K562 (cell line): ENCODE measurements around the gene YIPF2. TPM values are rescaled to one million over a fixed set of nuclear protein-coding genes. Genes with fewer than 3 reads are reported as not detected.

Experiments used
- ATAC-seq: fragments of 200-7000 bp; cut with Tn5 transposase; 3 replicates; pipeline ENCODE4 v1.9.1; 2020; ENCODE audit warnings: moderate library complexity
- BruUV-seq: library from RNA; stranded (reverse); fragments of 400-500 nt; replicated peaks from 2 replicates; lab custom pipeline; 2021; lab: Mats Ljungman, UMichigan
- CTCF ChIA-PET: fragments of 300-600 bp; formaldehyde crosslinking; extraction: SDS; loops from one replicate; lab custom pipeline; 2021; ENCODE audit warnings: low intra/inter-chr PET ratio; lab: Yijun Ruan, JAX
- POLR2A ChIA-PET: fragments of 300-600, 350-650 bp; sonication (Branson Sonifier 250); formaldehyde crosslinking; extraction: SDS; loops from one replicate; lab custom pipeline; 2021; ENCODE audit warnings: antibody characterized with exemption, inconsistent platforms; lab: Yijun Ruan, JAX
- DNase-seq, 4 experiments: peaks; one replicate each; pipeline versions ENCODE4 v3.0.0 to v3.0.0-alpha.2; 2011 to 2018; ENCODE audit warnings: low spot score in 3 of 4, mixed read lengths in 3 of 4; ENCODE audit errors: extremely low read depth in 1 of 4
- FAIRE-seq: peaks from 2 replicates; lab custom pipeline; 2011; peaks lifted over from hg19 to GRCh38; lab: Jason Lieb, UNC
- H2AFZ ChIP-seq: 2 replicates; pipeline ENCODE4 v1.6.0; 2011; ENCODE audit warnings: low read depth, low read length, control low read depth, inconsistent platforms
- H3K27ac ChIP-seq: fragments of 200-600 bp; 3 replicates; pipeline ENCODE4 v1.8.0; 2011; ENCODE audit warnings: low read depth, mild to moderate bottlenecking, control low read depth, inconsistent platforms, low read length, moderate library complexity, mixed read lengths; ENCODE audit errors: extremely low read depth
- H3K27me3 ChIP-seq, 2 experiments: fragments of 300-600 bp in 1 of 2; 2 replicates in 1 of 2; 3 replicates in 1 of 2; pipeline versions ENCODE4 v1.6.0 to v1.8.0; 2011; ENCODE audit warnings: inconsistent platforms in 2 of 2, low read length in 2 of 2, mild to moderate bottlenecking in 1 of 2, mixed read lengths in 1 of 2, moderate library complexity in 1 of 2; ENCODE audit not compliant: control insufficient read depth in 2 of 2, insufficient read depth in 2 of 2
- H3K36me3 ChIP-seq: fragments of 300-600 bp; 3 replicates; pipeline ENCODE4 v1.8.0; 2011; ENCODE audit warnings: mild to moderate bottlenecking, low read length, inconsistent platforms; ENCODE audit not compliant: control insufficient read depth, insufficient read depth
- H3K4me1 ChIP-seq, 2 experiments: fragments of 200-600 bp in 1 of 2; replicated peaks in 1 of 2; 2 replicates in 1 of 2; 3 replicates in 1 of 2; pipeline versions ENCODE4 v1.5.1 to v1.8.0; 2011; ENCODE audit warnings: inconsistent platforms in 2 of 2, low read length in 2 of 2, mild to moderate bottlenecking in 1 of 2, mixed read lengths in 1 of 2, moderate library complexity in 1 of 2; ENCODE audit not compliant: control insufficient read depth in 2 of 2, insufficient read depth in 2 of 2
- H3K4me2 ChIP-seq: 2 replicates; pipeline ENCODE4 v1.6.1; 2011; ENCODE audit warnings: low read length, control low read depth, inconsistent platforms, mixed read lengths; ENCODE audit not compliant: insufficient read depth
- H3K4me3 ChIP-seq: fragments of 200-600 bp; sonication (generic), shearing (Covaris generic); 2 replicates; pipeline ENCODE4 v1.5.1; 2016; ENCODE audit warnings: control low read depth, inconsistent platforms
- H3K79me2 ChIP-seq: fragments of 200-600 bp; 3 replicates; pipeline ENCODE4 v1.8.0; 2011; ENCODE audit warnings: low read length, inconsistent platforms; ENCODE audit not compliant: control insufficient read depth, insufficient read depth
- H3K9ac ChIP-seq, 2 experiments: 2 replicates each; pipeline versions ENCODE4 v1.6.0 to v1.6.1; 2011; ENCODE audit warnings: low read depth in 2 of 2, low read length in 2 of 2, control low read depth in 1 of 2, inconsistent platforms in 1 of 2, mild to moderate bottlenecking in 1 of 2, mixed read lengths in 1 of 2; ENCODE audit not compliant: insufficient read depth in 1 of 2
- H3K9me1 ChIP-seq: one replicate; pipeline ENCODE4 v1.6.0; 2011; ENCODE audit warnings: inconsistent platforms, mild to moderate bottlenecking, low read length, moderate library complexity; ENCODE audit not compliant: control insufficient read depth, insufficient read depth
- H3K9me3 ChIP-seq: replicated peaks from 2 replicates; pipeline ENCODE4 v1.5.1; 2011; ENCODE audit warnings: low read depth, low read length, inconsistent platforms; ENCODE audit not compliant: control insufficient read depth, insufficient read depth
- H4K20me1 ChIP-seq: replicated peaks from 2 replicates; pipeline ENCODE4 v1.6.1; 2011; ENCODE audit warnings: low read length, inconsistent platforms, mixed read lengths; ENCODE audit not compliant: control insufficient read depth, insufficient read depth
- CAMTA2 ChIP-seq: fragments of 250-450 bp; sonication (Bioruptor Pico); conservative IDR thresholded peaks from 2 replicates; pipeline ENCODE4 v1.5.1; 2022
- CBX3 ChIP-seq, 2 experiments: IDR thresholded peaks; 1 replicate in 1 of 2; 2 replicates in 1 of 2; pipeline ENCODE4 v1.6.1; 2012; ENCODE audit warnings: inconsistent platforms in 2 of 2, low read length in 2 of 2, borderline replicate concordance in 1 of 2, control low read depth in 1 of 2
- CCNT2 ChIP-seq: IDR thresholded peaks from 2 replicates; pipeline ENCODE4 v1.6.1; 2011; ENCODE audit warnings: borderline replicate concordance, low read depth, mild to moderate bottlenecking, moderate library complexity, mixed read lengths, low read length; ENCODE audit not compliant: insufficient read length; ENCODE audit errors: extremely low read depth
- CHCHD3 ChIP-seq: fragments of 250-450 bp; sonication (Bioruptor Pico); IDR thresholded peaks from 2 replicates; pipeline ENCODE4 v2.1.2; 2022; ENCODE audit warnings: mild to moderate bottlenecking
- GMEB1 ChIP-seq: fragments of 250-450 bp; sonication (Bioruptor Pico); IDR thresholded peaks from 2 replicates; pipeline ENCODE4 v1.4.0; 2020; ENCODE audit warnings: mild to moderate bottlenecking
- HNRNPH1 ChIP-seq: fragments of 200-400 bp; formaldehyde crosslinking; optimal IDR thresholded peaks from 2 replicates; pipeline ENCODE3; 2017; ENCODE audit warnings: low read depth, mild to moderate bottlenecking, low read length, moderate library complexity
- HOXB6 ChIP-seq: fragments of 250-450 bp; sonication (Bioruptor Pico); IDR thresholded peaks from 2 replicates; pipeline ENCODE4 v1.5.1; 2022; ENCODE audit warnings: mild to moderate bottlenecking, borderline replicate concordance
- NCOR1 ChIP-seq: fragments of 450-650 bp; IDR thresholded peaks from 2 replicates; pipeline ENCODE4 v1.6.1; 2016; ENCODE audit warnings: mild to moderate bottlenecking, moderate library complexity
- NEUROD1 ChIP-seq: fragments of 150-350 bp; IDR thresholded peaks from 2 replicates; pipeline ENCODE4 v1.6.1; 2014; ENCODE audit warnings: borderline replicate concordance, low read length, low read depth; ENCODE audit not compliant: partially characterized antibody
- PHTF2 ChIP-seq: fragments of 250-450 bp; sonication (Bioruptor Pico); IDR thresholded peaks from 2 replicates; pipeline ENCODE4 v1.5.0; 2021; ENCODE audit warnings: mild to moderate bottlenecking
- SRSF9 ChIP-seq: fragments of 200-400 bp; formaldehyde crosslinking; IDR thresholded peaks from 2 replicates; pipeline ENCODE4 v1.6.1; 2017; ENCODE audit warnings: low read depth, low read length, borderline replicate concordance
- ZNF282 ChIP-seq: sonication (generic); formaldehyde crosslinking; IDR thresholded peaks from 2 replicates; pipeline ENCODE4 v1.8.1; 2023; ENCODE audit warnings: missing genetic modification reagents
- WGBS: fragments of 100-300 bp; shearing (Covaris generic); methylation state at CpG from one replicate; pipeline ENCODE4 v1.1.6; 2016; ENCODE audit warnings: low coverage, mixed read lengths; ENCODE audit not compliant: insufficient coverage; ENCODE audit errors: missing lambda C conversion rate; 5-methylcytosine and 5-hydroxymethylcytosine counted together
- in situ Hi-C: fragments of 300-500 bp; cut with MboI; formaldehyde crosslinking; loops from 4 replicates; pipeline ENCODE4 v1.15.0; 2018; ENCODE audit warnings: inconsistent platforms, mixed read lengths
- intact Hi-C: fragments of 100-400 bp; cut with micrococcal nuclease; formaldehyde crosslinking; loops from 2 replicates; pipeline ENCODE4 v1.14.2; 2022
- polyA plus RNA-seq, 8 experiments: library from polyadenylated mRNA; depleted of rRNA in 4 of 8; stranded (reverse) in 5 of 8; unstranded in 3 of 8; fragments of >200 nt; fragmentation: Nextera tagmentation in 2 of 8; fragmentation: Illumina TruSeq in 1 of 8; extraction: Ambion mirVana in 2 of 8; extraction: Trizol in 1 of 8; gene quantifications; 2 replicates each; pipeline versions ENCODE4 v1.2.1 to v1.2.3, GENCODE V29; 2011 to 2014; ENCODE audit warnings: inconsistent platforms in 1 of 8, missing spikeins in 1 of 8
- total RNA-seq, 7 experiments: library from RNA; depleted of rRNA in 6 of 7; stranded (reverse); fragments of >200 nt in 6 of 7; fragmentation: Illumina TruSeq in 2 of 7; extraction: Trizol in 2 of 7; gene quantifications; 2 replicates each; pipeline versions ENCODE4 v1.2.1 to v1.2.3, GENCODE V29; 2011 to 2021; ENCODE audit warnings: low replicate concordance in 1 of 7

YIPF2 gene
- total and polyA plus RNA-seq, 9 of the 15 experiments (the other 6 are each of a cell fraction or from before 2014, with no cell fraction given): 1.3 to 65.2 (median 31.6) TPM

DNA sequence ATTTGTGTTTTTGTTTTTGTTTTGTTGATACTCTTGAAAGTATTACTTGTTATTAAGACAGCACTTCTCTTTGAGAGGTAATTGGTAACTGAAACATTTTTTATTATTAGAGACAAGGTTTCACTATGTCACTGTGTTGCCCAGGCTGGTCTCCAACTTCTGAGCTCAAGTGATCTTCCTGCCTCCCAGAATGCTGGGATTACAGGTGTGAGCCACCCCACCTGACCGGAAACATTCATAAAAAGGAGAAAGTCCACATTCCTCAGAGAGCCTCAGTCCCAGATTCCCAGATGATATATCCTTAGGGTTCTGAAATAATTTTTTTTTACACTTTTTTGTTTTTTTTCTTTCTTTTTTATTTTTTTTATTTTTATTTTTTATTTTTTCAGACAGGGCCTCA lies 54.4 kb downstream of the YIPF2 start:
- Histone ChIP-seq H3K9ac (no peak overlapping the region), H3K36me3 (peaks cover 19% of the 10 kb centered on the region; the same call in 2 of the 3 replicates), H3K27me3 (no peaks in the 10 kb centered on the region), H3K27ac (no peak overlapping the region), H3K79me2 (peaks cover 71% of the 10 kb centered on the region), H3K9me3 (no peaks in the 10 kb centered on the region), H4K20me1 (no peaks in the 10 kb centered on the region), H3K4me1 (peaks cover 28 to 49% of the 10 kb centered on the region in 2 experiments), H3K4me3 (no peak overlapping the region), H2AFZ (no peak overlapping the region), H3K4me2 (no peak overlapping the region), H3K9me1 (no peaks in the 10 kb centered on the region)
- DNase-seq: no peak
- WGBS: 92% methylated on average over 1 of the region's 1 CpG
- no peak for FAIRE-seq
- in situ Hi-C loops (no loop called here), intact Hi-C loops (loop anchor here (5.0 kb wide), 1 partner anchor 53 kb away; the partner anchor contains the start of genes TIMM29 and YIPF2)
- CTCF ChIA-PET: no interaction called here
- TF ChIP-seq CAMTA2 (no peak), CCNT2 (no peak), HNRNPH1 (no peak), NEUROD1 (no peak), PHTF2 (CRISPR knock-in tag) (no peak), ZNF282 (CRISPR knock-in tag) (no peak), CBX3 (IDR thresholded peaks at IDR 0.05; ENCODE audit: borderline replicate concordance in 1 of 2, low read length in 2 of 2) (no peak), SRSF9 (no peak), NCOR1 (no peak), CHCHD3 (CRISPR knock-in tag) (no peak), HOXB6 (CRISPR knock-in tag) (no peak), GMEB1 (no peak)
- POLR2A ChIA-PET: interaction anchor here (0.6 kb wide), 1 partner anchor 218 kb away, joined by 3 read pairs; no protein-coding TSS in a partner anchor
- BruUV-seq: no TSS peak
- no peak for ATAC-seq
